Measurements from ENCODE around the gene NPRL2. TPM values are rescaled to one million over a fixed set of nuclear protein-coding genes. Genes with fewer than 3 reads are reported as not detected.

Gene NPRL2
- total RNA-seq, 1 donor from 2014 or later, result 43.7 TPM

DNA sequence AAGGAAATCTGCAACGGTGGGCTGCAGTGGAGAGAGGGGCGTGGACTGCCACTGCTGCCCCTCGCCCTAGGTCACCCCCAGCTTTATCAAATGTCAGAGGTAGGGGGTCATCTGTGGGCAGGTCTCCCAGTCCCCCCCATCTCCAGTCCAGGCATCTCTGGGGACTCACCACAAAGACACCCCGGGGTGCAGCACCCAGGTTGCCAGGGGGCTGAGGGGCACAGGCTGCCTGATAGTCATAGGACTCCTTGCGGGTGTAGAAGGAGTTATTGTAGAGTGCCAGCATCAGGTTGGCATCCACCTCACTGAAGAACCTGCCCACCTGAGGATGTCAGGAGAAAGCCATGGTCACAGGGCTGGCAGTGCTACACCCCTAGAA lies 15.3 kb upstream of the NPRL2 start:
- H3K27me3 Mint-ChIP-seq (ENCODE audit: insufficient read depth), result peaks cover 4% of the 10 kb centered on the region
- no peaks in the 10 kb centered on the region for H3K36me3 Mint-ChIP-seq (ENCODE audit: low read depth)
- no peaks in the 10 kb centered on the region for H3K9me3 Mint-ChIP-seq
- DNase-seq (ENCODE audit: low spot score), result no peak
- intact Hi-C loops (cut with micrococcal nuclease), result loop anchor here (1.0 to 5.0 kb wide), 3 partner anchors 15 to 201 kb away; partner anchors contain the start of genes C3orf18, CYB561D2 and NPRL2
- H3K27ac Mint-ChIP-seq, result peak overlapping the region; percentile 70
- H3K4me1 Mint-ChIP-seq (ENCODE audit: low read depth), result peaks cover 13% of the 10 kb centered on the region
- H3K4me3 Mint-ChIP-seq, result peak overlapping the region; percentile 79

DNA sequence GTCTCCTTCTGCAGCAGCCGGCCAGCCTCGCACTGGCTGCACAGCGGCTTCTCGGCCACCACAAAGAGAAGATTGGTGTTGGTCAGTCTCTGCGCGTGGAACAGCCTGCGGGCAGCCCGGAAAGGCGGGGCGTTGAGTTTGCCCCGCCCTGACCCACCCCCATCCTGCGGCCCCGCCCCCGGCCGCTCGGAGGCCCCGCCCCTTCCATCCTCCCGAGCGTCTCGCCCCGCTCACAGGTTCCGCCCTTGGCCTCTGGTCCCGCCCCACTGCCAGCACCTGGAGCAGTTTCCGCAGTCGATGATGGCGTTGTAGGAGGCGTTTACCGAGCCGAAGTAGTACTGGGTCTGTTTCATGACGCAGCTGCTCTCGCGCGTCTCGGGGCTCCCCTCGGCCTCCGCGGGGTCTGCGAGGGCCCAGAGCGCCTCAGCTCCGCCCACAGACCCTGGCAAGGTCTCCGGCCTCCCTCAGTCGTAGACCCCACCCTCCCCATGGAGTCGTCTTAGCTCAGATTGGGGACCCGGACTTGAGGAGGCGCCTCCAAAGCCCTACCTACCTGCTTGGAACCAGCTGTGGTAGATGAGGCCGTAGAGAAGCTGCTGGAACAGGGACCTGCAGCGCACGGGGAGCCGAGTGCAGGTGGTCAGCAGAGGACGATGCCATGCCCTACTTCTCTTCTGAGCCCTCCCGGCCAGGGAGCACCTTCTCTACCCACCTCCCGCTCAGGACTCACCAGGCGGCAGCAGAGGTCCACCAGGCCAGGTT lies 14.7 kb upstream of the NPRL2 start:
- H3K4me1 Mint-ChIP-seq (ENCODE audit: low read depth), result peaks cover 13% of the 10 kb centered on the region
- DNase-seq (ENCODE audit: low spot score), result peak; percentile 93
- intact Hi-C loops (cut with micrococcal nuclease), result loop anchor here (1.0 to 5.0 kb wide), 3 partner anchors 14 to 202 kb away; partner anchors contain the start of genes C3orf18, CYB561D2 and NPRL2
- H3K36me3 Mint-ChIP-seq (ENCODE audit: low read depth), result no peaks in the 10 kb centered on the region
- H3K27ac Mint-ChIP-seq, result peak overlapping the region; percentile 70
- peak overlapping the region; percentile 79 for H3K4me3 Mint-ChIP-seq
- no peaks in the 10 kb centered on the region for H3K9me3 Mint-ChIP-seq
- peaks cover 4% of the 10 kb centered on the region for H3K27me3 Mint-ChIP-seq (ENCODE audit: insufficient read depth)

DNA sequence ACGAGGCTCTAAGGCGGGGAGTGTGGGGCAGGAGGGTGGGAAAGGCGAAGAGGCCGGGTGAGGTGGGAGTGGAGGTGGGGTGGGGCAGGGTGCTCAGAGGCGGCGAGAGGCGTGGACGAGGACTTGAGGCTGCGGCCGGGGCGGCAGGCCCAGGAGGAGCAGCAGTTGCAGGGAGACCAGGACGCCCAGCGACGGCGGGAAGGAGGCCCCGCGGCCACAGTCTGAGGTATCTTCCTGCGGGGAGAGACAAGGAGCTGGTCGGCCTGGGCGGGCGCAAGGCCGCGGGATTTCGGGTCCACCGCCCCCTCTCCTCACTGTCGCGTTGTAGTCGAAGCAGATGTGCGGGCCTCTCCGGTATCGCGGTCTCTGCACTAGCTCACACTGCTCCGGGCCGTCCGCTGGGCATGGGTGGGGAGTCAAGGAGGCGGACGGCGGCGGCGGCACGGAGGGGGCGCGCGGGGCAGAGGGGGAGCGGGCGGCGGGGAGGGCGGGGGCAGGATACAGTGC lies 14.1 kb upstream of the NPRL2 start:
- peaks cover 18% of the 10 kb centered on the region for H3K4me1 Mint-ChIP-seq (ENCODE audit: low read depth)
- peaks cover 4% of the 10 kb centered on the region for H3K27me3 Mint-ChIP-seq (ENCODE audit: insufficient read depth)
- H3K4me3 Mint-ChIP-seq, result peak overlapping the region; percentile 69
- no peaks in the 10 kb centered on the region for H3K9me3 Mint-ChIP-seq
- intact Hi-C loops (cut with micrococcal nuclease), result loop anchor here (1.0 to 5.0 kb wide), 3 partner anchors 14 to 203 kb away; partner anchors contain the start of genes C3orf18, CYB561D2 and NPRL2
- H3K27ac Mint-ChIP-seq, result peak overlapping the region; percentile 61
- no peak for DNase-seq (ENCODE audit: low spot score)
- no peaks in the 10 kb centered on the region for H3K36me3 Mint-ChIP-seq (ENCODE audit: low read depth)

DNA sequence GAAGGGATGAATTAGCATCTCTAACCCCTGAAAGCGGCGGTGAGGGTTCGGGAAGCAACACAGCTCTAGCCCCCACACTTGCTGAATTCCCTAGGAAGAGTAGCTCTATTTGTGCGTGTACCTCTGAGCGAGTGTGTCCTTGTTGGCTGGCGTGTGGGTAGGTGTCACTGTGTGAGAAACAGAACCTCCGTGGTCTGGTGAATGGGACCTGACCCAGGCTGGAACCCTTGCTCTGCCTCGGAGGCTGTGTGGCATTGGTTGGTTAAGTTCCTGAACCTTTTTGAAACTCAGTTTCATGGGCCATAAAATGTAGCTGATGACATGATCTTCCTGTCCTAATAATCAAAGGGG lies 9.2 kb upstream of the NPRL2 start:
- H3K4me3 Mint-ChIP-seq, result peak overlapping the region; percentile 99
- peaks cover 40% of the 10 kb centered on the region for H3K4me1 Mint-ChIP-seq (ENCODE audit: low read depth)
- intact Hi-C loops (cut with micrococcal nuclease), result loop anchor here (1.0 to 10.0 kb wide), 12 partner anchors 8 to 1695 kb away; partner anchors contain the start of genes C3orf18, CISH, DCAF1 and DUSP7
- DNase-seq (ENCODE audit: low spot score), result no peak
- H3K36me3 Mint-ChIP-seq (ENCODE audit: low read depth), result peaks cover 10% of the 10 kb centered on the region
- peaks cover 4% of the 10 kb centered on the region for H3K27me3 Mint-ChIP-seq (ENCODE audit: insufficient read depth)
- H3K9me3 Mint-ChIP-seq, result no peaks in the 10 kb centered on the region
- peak overlapping the region; percentile 96 for H3K27ac Mint-ChIP-seq

DNA sequence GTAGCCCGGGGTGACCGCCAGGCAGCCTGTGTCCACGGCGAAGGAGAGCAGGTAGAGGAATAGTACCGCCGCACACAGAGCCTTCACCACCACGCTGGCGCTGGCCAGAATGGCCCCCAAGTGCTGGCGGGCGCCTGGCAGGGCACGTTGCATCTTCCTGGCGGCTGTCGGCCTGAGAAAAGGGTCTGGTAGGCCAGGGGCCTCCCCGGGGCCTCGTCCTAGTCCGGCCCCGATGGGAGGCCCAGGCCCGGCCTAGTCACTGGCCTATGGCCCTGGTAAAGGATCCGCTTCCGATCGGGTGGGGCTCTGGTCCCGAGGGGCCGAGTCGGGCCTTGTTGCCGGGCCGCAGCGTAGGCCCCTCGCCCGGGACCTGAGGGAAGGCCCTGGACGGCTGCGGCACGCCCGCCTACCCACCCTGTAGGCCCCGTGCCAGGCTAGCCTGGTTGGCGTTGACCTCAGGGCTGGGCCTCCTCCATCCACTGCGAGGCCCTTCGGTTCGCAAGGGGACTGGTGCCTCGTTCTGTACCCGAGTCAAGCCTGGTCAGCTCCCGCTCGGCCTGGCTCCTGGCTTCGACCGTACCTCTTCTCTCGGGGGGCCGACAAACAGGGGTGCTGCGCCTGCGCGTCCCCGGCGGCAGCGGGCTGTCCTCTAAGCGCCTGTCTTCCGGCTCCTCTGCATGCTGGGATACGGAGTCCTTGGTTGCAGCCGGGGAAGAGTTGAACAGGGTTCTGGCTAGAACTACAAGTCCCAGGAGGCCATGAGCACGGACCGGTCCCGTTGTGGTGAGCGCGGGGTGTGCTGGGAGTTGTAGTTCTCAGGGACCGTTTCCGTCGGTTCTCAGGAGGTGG lies 8.6 kb upstream of the NPRL2 start, which contains the start of gene TMEM115:
TMEM115 (minus strand) TSS at position 611 of the 849 bp plus-strand sequence; CDS start at position 153, 458 bp downstream.
- Mint-ChIP-seq H3K36me3 (ENCODE audit: low read depth) (peaks cover 15% of the 10 kb centered on the region), H3K27me3 (ENCODE audit: insufficient read depth) (peaks cover 4% of the 10 kb centered on the region), H3K4me1 (ENCODE audit: low read depth) (peaks cover 43% of the 10 kb centered on the region), H3K27ac (peak within 1 kb of the TSS; percentile 96), H3K4me3 (peak within 1 kb of the TSS; percentile 99), H3K9me3 (no peaks in the 10 kb centered on the region)
- intact Hi-C loops (cut with micrococcal nuclease), result loop anchor here (1.0 to 10.0 kb wide), 12 partner anchors 8 to 1696 kb away; partner anchors contain the start of genes C3orf18, CISH, DCAF1 and DUSP7
- DNase-seq (ENCODE audit: low spot score), result peak; percentile 95

DNA sequence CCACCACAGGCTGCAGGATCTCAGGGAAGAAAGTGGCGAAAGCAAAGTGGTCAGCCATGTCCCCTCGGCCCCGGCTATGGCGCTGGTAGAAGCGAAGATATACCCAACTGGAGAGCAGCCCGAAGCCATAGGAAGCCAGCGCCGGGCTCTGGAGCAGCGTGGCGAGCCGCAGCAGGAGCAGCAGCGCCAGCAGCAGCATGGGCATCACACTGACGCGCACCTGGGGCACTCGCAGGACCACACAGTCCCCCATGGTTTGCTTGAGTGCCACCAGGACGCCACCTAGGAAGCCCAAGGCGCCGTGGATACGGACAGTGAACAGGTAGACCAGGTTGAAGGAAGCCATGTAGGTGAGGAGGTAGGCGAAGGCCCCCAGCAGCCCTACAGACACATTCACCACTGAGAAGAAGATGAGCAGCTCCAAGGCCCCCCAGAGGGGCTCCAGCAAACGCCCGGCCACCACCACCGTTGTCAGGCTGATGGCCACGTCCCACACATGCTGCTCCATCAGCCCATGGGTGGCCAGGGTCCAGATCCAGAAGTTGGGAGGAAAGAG lies 7.9 kb upstream of the NPRL2 start:
- no peak for DNase-seq (ENCODE audit: low spot score)
- H3K27ac Mint-ChIP-seq, result peak overlapping the region; percentile 75
- H3K4me3 Mint-ChIP-seq, result peak overlapping the region; percentile 99
- no peaks in the 10 kb centered on the region for H3K9me3 Mint-ChIP-seq
- intact Hi-C loops (cut with micrococcal nuclease), result loop anchor here (2.0 to 10.0 kb wide), 5 partner anchors 252 to 1696 kb away; partner anchors contain the start of genes CISH, DUSP7, MANF and RPL29
- H3K36me3 Mint-ChIP-seq (ENCODE audit: low read depth), result peaks cover 16% of the 10 kb centered on the region
- peaks cover 45% of the 10 kb centered on the region for H3K4me1 Mint-ChIP-seq (ENCODE audit: low read depth)
- peaks cover 2% of the 10 kb centered on the region for H3K27me3 Mint-ChIP-seq (ENCODE audit: insufficient read depth)

DNA sequence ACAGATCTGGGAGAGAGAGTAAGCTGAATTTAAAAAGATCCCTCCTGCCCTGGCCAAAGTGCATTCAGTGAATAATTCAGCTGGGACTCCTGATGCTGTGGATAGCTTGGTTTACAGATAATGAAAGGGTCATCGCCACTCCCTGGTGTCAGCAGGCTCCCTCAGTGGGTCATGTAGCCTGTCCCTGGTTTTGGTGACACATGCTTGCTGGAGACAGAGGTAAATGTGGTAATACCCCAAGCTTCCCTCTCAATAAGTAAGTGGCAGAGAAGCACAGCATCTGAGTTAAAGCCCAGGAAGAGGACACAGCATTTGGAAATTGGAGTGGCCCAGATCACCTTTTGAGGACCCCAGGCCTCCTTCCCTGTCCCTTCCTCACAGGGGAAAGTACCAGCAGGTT lies 6.9 kb upstream of the NPRL2 start:
- Mint-ChIP-seq H3K9me3 (no peaks in the 10 kb centered on the region), H3K4me1 (ENCODE audit: low read depth) (peaks cover 45% of the 10 kb centered on the region), H3K36me3 (ENCODE audit: low read depth) (peaks cover 18% of the 10 kb centered on the region), H3K27ac (no peak overlapping the region), H3K4me3 (peak overlapping the region; percentile 99), H3K27me3 (ENCODE audit: insufficient read depth) (no peaks in the 10 kb centered on the region)
- intact Hi-C loops (cut with micrococcal nuclease), result loop anchor here (10.0 kb wide), 3 partner anchors 1327 to 1697 kb away; partner anchors contain the start of genes DUSP7 and RPL29
- DNase-seq (ENCODE audit: low spot score), result no peak

DNA sequence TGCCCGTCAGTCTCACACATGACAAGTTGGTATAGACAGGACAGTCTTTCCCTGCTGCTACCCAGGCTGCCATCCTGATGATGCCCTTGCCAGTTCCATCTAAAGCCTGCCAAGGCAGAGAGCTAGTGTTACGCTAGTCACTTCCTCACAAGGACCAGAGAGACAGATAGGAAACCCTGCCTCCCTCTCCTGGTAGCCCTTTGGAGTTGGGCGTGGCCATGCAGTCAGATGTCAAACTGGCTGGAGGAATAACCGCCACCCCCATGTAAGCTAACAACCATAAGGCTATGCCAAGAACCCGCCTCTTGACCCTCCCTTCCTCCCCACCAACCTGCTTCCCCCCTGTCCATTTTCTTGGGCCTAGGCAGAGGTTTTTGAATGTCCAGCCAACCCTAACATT lies 6.0 kb upstream of the NPRL2 start:
- H3K27ac Mint-ChIP-seq, result no peak overlapping the region
- H3K4me1 Mint-ChIP-seq (ENCODE audit: low read depth), result peaks cover 46% of the 10 kb centered on the region
- intact Hi-C loops (cut with micrococcal nuclease), result loop anchor here (10.0 kb wide), 3 partner anchors 1328 to 1698 kb away; partner anchors contain the start of genes DUSP7 and RPL29
- no peaks in the 10 kb centered on the region for H3K27me3 Mint-ChIP-seq (ENCODE audit: insufficient read depth)
- no peak for DNase-seq (ENCODE audit: low spot score)
- peak overlapping the region; percentile 99 for H3K4me3 Mint-ChIP-seq
- peaks cover 18% of the 10 kb centered on the region for H3K36me3 Mint-ChIP-seq (ENCODE audit: low read depth)
- no peaks in the 10 kb centered on the region for H3K9me3 Mint-ChIP-seq

DNA sequence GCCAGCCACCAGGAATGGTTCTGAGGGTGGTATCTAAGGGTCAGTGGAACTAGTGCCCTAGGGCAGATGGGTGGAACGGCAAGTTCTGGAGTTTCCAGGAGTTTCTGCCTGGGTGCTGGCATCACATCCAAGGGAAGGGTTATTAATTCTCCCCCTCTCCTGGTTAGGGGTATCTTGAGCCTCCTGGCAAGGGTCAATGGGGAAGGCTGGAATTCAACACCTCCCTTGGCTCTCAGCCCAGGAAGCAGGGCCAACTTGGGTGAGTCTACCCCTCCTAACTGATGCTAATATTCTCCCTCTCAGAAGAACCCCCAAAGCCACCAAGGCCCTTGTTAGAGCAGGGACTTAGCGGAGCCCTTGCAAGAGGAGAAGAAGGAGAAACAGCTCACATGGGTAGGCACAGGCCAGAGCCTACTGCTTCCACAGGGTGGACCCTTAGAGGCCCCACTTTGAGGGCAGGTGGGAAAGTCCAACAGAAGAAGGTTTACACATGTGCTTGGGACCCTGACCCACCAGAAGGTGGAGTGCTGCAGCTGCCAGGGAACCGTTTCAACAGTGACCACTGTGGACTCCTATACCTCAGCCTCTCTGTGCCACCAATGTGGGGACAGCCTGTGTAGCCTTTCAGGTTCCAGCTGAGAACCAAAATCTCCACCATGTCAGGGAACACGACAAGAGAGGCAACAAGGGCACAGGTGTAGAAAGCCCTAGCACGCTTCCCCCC lies 5.4 kb upstream of the NPRL2 start:
- Mint-ChIP-seq H3K36me3 (ENCODE audit: low read depth) (peaks cover 23% of the 10 kb centered on the region), H3K9me3 (no peaks in the 10 kb centered on the region), H3K27me3 (ENCODE audit: insufficient read depth) (no peaks in the 10 kb centered on the region), H3K4me1 (ENCODE audit: low read depth) (peaks cover 51% of the 10 kb centered on the region), H3K4me3 (peak overlapping the region; percentile 99), H3K27ac (no peak overlapping the region)
- no peak for DNase-seq (ENCODE audit: low spot score)
- intact Hi-C loops (cut with micrococcal nuclease), result loop anchor here (10.0 kb wide), 3 partner anchors 1329 to 1699 kb away; partner anchors contain the start of genes DUSP7 and RPL29

DNA sequence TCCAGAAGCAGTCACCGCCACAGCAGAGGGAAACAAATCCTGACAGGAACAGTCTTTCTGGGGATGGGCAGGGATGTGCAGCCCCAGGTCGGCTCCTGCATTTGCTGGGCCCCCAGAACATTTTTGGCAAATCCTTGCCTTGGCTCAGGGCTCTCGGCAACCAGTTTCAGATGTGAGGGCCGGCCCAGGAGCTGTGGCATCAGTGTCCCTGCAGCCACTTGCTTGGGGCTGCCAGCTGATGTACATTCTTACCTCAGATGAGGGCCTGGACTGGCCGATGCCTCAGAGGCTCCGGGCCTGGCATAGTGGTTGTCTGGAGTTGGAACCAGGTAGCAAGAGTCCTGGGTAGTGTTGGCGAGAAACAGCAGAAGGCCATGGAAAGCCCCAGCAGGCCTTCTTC lies 4.3 kb upstream of the NPRL2 start:
- peaks cover 57% of the 10 kb centered on the region for H3K4me1 Mint-ChIP-seq (ENCODE audit: low read depth)
- no peak for DNase-seq (ENCODE audit: low spot score)
- no peak overlapping the region for H3K4me3 Mint-ChIP-seq
- H3K27me3 Mint-ChIP-seq (ENCODE audit: insufficient read depth), result no peaks in the 10 kb centered on the region
- peaks cover 31% of the 10 kb centered on the region for H3K36me3 Mint-ChIP-seq (ENCODE audit: low read depth)
- H3K27ac Mint-ChIP-seq, result no peak overlapping the region
- no peaks in the 10 kb centered on the region for H3K9me3 Mint-ChIP-seq
- intact Hi-C loops (cut with micrococcal nuclease), result loop anchor here (10.0 kb wide), 3 partner anchors 1330 to 1700 kb away; partner anchors contain the start of genes DUSP7 and RPL29

DNA sequence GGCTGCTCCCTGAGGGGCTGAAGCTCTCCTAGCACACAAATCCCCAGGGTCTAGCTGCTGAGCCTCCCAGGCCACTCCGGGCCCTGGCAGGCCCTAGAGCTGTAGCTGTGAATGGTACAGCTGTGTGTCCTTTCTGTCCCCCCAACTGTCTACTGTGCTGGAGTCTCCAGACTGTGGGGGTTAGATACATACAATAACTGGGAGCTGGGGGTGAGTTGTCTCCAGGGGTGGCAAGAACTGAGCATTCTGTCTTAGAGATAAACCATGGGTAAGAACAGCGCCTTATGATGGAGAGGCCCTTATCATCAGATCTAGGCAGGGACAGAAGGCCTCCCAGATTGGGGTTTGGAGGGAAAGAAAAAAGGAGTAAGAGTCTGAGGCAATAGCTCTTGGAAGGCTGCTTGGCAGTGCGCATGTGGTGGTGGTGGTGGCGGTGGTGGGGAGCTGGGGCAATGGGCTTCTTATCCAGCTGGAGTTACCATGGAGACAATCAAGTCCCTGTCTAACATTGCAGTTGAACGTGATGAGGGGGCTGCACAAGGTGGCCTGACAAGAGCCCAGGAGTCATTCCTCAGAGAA lies 3.7 kb upstream of the NPRL2 start:
- Mint-ChIP-seq H3K4me1 (ENCODE audit: low read depth) (peaks cover 56% of the 10 kb centered on the region), H3K4me3 (no peak overlapping the region), H3K9me3 (no peaks in the 10 kb centered on the region), H3K27me3 (ENCODE audit: insufficient read depth) (no peaks in the 10 kb centered on the region), H3K27ac (no peak overlapping the region), H3K36me3 (ENCODE audit: low read depth) (peaks cover 30% of the 10 kb centered on the region)
- intact Hi-C loops (cut with micrococcal nuclease), result loop anchor here (10.0 kb wide), 3 partner anchors 1331 to 1701 kb away; partner anchors contain the start of genes DUSP7 and RPL29
- no peak for DNase-seq (ENCODE audit: low spot score)

All from activated T-helper 1 cell treated with anti-CD3 and anti-CD28 coated beads, Interleukin-12 subunit alpha, Interleukin-12 subunit beta, Interleukin-2, Interleukin-4 antibody, amounts not matched to agents 30 ng/mL and 10 ng/mL and 1 ng/mL, durations not matched to agents 14 hours and 24 hours and 36 hours (primary cell).